ENCODE measurements around the gene SOD2.

Gene SOD2

GRCh38 chr6:159720708-159721107 is 27.7 kb upstream of the SOD2 start:
- WGBS (ENCODE audit: insufficient coverage), result no CpG with 5 or more reads among the region's 7 CpGs
- peak; percentile 55 to 65 (median 61) for DNase-seq
- Histone ChIP-seq H3K4me3 (ENCODE audit: control insufficient read depth in 1 of 7, extremely low read depth in 1 of 7, insufficient read depth in 4 of 7, low read depth in 2 of 7, low read length in 6 of 7) (no peak overlapping the region), H3K27ac (ENCODE audit: insufficient read depth in 1 of 2, low read depth in 1 of 2, low read length in 2 of 2, poor library complexity in 1 of 2, severe bottlenecking in 2 of 2) (no peak overlapping the region), H3K36me3 (ENCODE audit: control insufficient read depth in 4 of 4, insufficient read depth in 4 of 4, low read length in 3 of 4) (peaks cover 4 to 22% (median 12%) of the 10 kb centered on the region in 4 experiments), H3K27me3 (replicated peaks in 2 of 5; ENCODE audit: control insufficient read depth in 4 of 5, insufficient read depth in 5 of 5, low read length in 4 of 5) (no peaks in the 10 kb centered on the region), H3K4me1 (ENCODE audit: control extremely low read depth in 1 of 4, control insufficient read depth in 4 of 4, insufficient read depth in 4 of 4, low read length in 3 of 4) (peaks cover 4 to 21% (median 9%) of the 10 kb centered on the region in 4 experiments), H3K9me3 (ENCODE audit: control extremely low read depth in 1 of 5, control insufficient read depth in 4 of 5, insufficient read depth in 2 of 5, low read depth in 1 of 5, low read length in 4 of 5) (peaks cover 0 to 7% (median 0%) of the 10 kb centered on the region in 5 experiments)
- POLR2A ChIA-PET, result no interaction called here
- CTCF ChIA-PET, result interaction anchor here (0.6 to 3.0 kb wide), 14 partner anchors 8 to 291 kb away, joined by 3 to 16 read pairs (median 4); partner anchors contain the start of gene SOD2

- 100% methylated on average over 5 of the region's 7 CpGs for WGBS (ENCODE audit: insufficient coverage)
- DNase-seq, result no peak
Measured at GRCh38 chr6:159719287-159719686, 26.2 kb upstream of the SOD2 start.

GRCh38 chr6:159718634-159719033 is 25.6 kb upstream of the SOD2 start:
- CTCF ChIA-PET, result interaction anchor here (0.6 to 3.0 kb wide), 7 partner anchors 10 to 134 kb away, joined by 3 to 16 read pairs (median 4); partner anchors contain the start of gene SOD2
- Histone ChIP-seq H3K36me3 (ENCODE audit: control insufficient read depth in 4 of 4, insufficient read depth in 4 of 4, low read length in 3 of 4) (peaks cover 4 to 12% (median 9%) of the 10 kb centered on the region in 4 experiments), H3K27ac (ENCODE audit: insufficient read depth in 1 of 2, low read depth in 1 of 2, low read length in 2 of 2, poor library complexity in 1 of 2, severe bottlenecking in 2 of 2) (peak overlapping the region in 1 of 2 experiments; percentile 43), H3K4me1 (ENCODE audit: control extremely low read depth in 1 of 4, control insufficient read depth in 4 of 4, insufficient read depth in 4 of 4, low read length in 3 of 4) (peaks cover 0 to 16% (median 10%) of the 10 kb centered on the region in 4 experiments), H3K4me3 (ENCODE audit: control insufficient read depth in 1 of 7, extremely low read depth in 1 of 7, insufficient read depth in 4 of 7, low read depth in 2 of 7, low read length in 6 of 7) (no peak overlapping the region), H3K27me3 (replicated peaks in 2 of 5; ENCODE audit: control insufficient read depth in 4 of 5, insufficient read depth in 5 of 5, low read length in 4 of 5) (no peaks in the 10 kb centered on the region), H3K9me3 (ENCODE audit: control extremely low read depth in 1 of 5, control insufficient read depth in 4 of 5, insufficient read depth in 2 of 5, low read depth in 1 of 5, low read length in 4 of 5) (peaks cover 0 to 7% (median 0%) of the 10 kb centered on the region in 5 experiments)
- DNase-seq, result peak in 1 of 3 donors; percentile 40
- 80% methylated on average over 1 of the region's 3 CpGs for WGBS (ENCODE audit: insufficient coverage)
- POLR2A ChIA-PET, result interaction anchor here (0.8 to 1.1 kb wide), 2 partner anchors 10 to 27 kb away, joined by 3 read pairs; no protein-coding TSS in a partner anchor

More at GRCh38 chr6:159719287-159719686, 26.2 kb upstream of the SOD2 start:
- H3K9me3 ChIP-seq (ENCODE audit: control extremely low read depth in 1 of 5, control insufficient read depth in 4 of 5, insufficient read depth in 2 of 5, low read depth in 1 of 5, low read length in 4 of 5), result peaks cover 0 to 7% (median 0%) of the 10 kb centered on the region in 5 experiments
- no peak overlapping the region for H3K4me3 ChIP-seq (ENCODE audit: control insufficient read depth in 1 of 7, extremely low read depth in 1 of 7, insufficient read depth in 4 of 7, low read depth in 2 of 7, low read length in 6 of 7)
- no peak overlapping the region for H3K27ac ChIP-seq (ENCODE audit: insufficient read depth in 1 of 2, low read depth in 1 of 2, low read length in 2 of 2, poor library complexity in 1 of 2, severe bottlenecking in 2 of 2)
- H3K4me1 ChIP-seq (ENCODE audit: control extremely low read depth in 1 of 4, control insufficient read depth in 4 of 4, insufficient read depth in 4 of 4, low read length in 3 of 4), result peaks cover 0 to 16% (median 10%) of the 10 kb centered on the region in 4 experiments
- POLR2A ChIA-PET, result no interaction called here
- peaks cover 4 to 18% (median 12%) of the 10 kb centered on the region in 4 experiments for H3K36me3 ChIP-seq (ENCODE audit: control insufficient read depth in 4 of 4, insufficient read depth in 4 of 4, low read length in 3 of 4)
- CTCF ChIA-PET, result interaction anchor here (0.6 to 3.0 kb wide), 10 partner anchors 9 to 133 kb away, joined by 3 to 16 read pairs (median 4); partner anchors contain the start of gene SOD2
- no peaks in the 10 kb centered on the region for H3K27me3 ChIP-seq (replicated peaks in 2 of 5; ENCODE audit: control insufficient read depth in 4 of 5, insufficient read depth in 5 of 5, low read length in 4 of 5)

GRCh38 chr6:159716247-159717096 is 23.4 kb upstream of the SOD2 start:
- Histone ChIP-seq H3K27ac (ENCODE audit: insufficient read depth in 1 of 2, low read depth in 1 of 2, low read length in 2 of 2, poor library complexity in 1 of 2, severe bottlenecking in 2 of 2) (no peak overlapping the region), H3K27me3 (replicated peaks in 2 of 5; ENCODE audit: control insufficient read depth in 4 of 5, insufficient read depth in 5 of 5, low read length in 4 of 5) (no peaks in the 10 kb centered on the region), H3K4me1 (ENCODE audit: control extremely low read depth in 1 of 4, control insufficient read depth in 4 of 4, insufficient read depth in 4 of 4, low read length in 3 of 4) (peaks cover 0 to 16% (median 10%) of the 10 kb centered on the region in 4 experiments), H3K36me3 (ENCODE audit: control insufficient read depth in 4 of 4, insufficient read depth in 4 of 4, low read length in 3 of 4) (no peaks in the 10 kb centered on the region), H3K9me3 (ENCODE audit: control extremely low read depth in 1 of 5, control insufficient read depth in 4 of 5, insufficient read depth in 2 of 5, low read depth in 1 of 5, low read length in 4 of 5) (no peaks in the 10 kb centered on the region), H3K4me3 (ENCODE audit: control insufficient read depth in 1 of 7, extremely low read depth in 1 of 7, insufficient read depth in 4 of 7, low read depth in 2 of 7, low read length in 6 of 7) (no peak overlapping the region)
- POLR2A ChIA-PET, result no interaction called here
- WGBS (ENCODE audit: insufficient coverage), result 78% methylated on average over 4 of the region's 5 CpGs
- DNase-seq, result peak; percentile 35 to 76 (median 76)
- CTCF ChIA-PET, result interaction anchor here (0.6 to 1.8 kb wide), 6 partner anchors 15 to 136 kb away, joined by 3 to 4 read pairs (median 3); no protein-coding TSS in a partner anchor

GRCh38 chr6:159715605-159716004 is 22.6 kb upstream of the SOD2 start:
- POLR2A ChIA-PET, result no interaction called here
- DNase-seq, result no peak
- Histone ChIP-seq H3K4me1 (ENCODE audit: control extremely low read depth in 1 of 4, control insufficient read depth in 4 of 4, insufficient read depth in 4 of 4, low read length in 3 of 4) (peaks cover 0 to 16% (median 10%) of the 10 kb centered on the region in 4 experiments), H3K27me3 (replicated peaks in 2 of 5; ENCODE audit: control insufficient read depth in 4 of 5, insufficient read depth in 5 of 5, low read length in 4 of 5) (no peaks in the 10 kb centered on the region), H3K9me3 (ENCODE audit: control extremely low read depth in 1 of 5, control insufficient read depth in 4 of 5, insufficient read depth in 2 of 5, low read depth in 1 of 5, low read length in 4 of 5) (no peaks in the 10 kb centered on the region), H3K27ac (ENCODE audit: insufficient read depth in 1 of 2, low read depth in 1 of 2, low read length in 2 of 2, poor library complexity in 1 of 2, severe bottlenecking in 2 of 2) (no peak overlapping the region), H3K4me3 (ENCODE audit: control insufficient read depth in 1 of 7, extremely low read depth in 1 of 7, insufficient read depth in 4 of 7, low read depth in 2 of 7, low read length in 6 of 7) (no peak overlapping the region), H3K36me3 (ENCODE audit: control insufficient read depth in 4 of 4, insufficient read depth in 4 of 4, low read length in 3 of 4) (no peaks in the 10 kb centered on the region)
- CTCF ChIA-PET, result interaction anchor here (0.6 to 1.8 kb wide), 3 partner anchors 12 to 26 kb away, joined by 4 read pairs; no protein-coding TSS in a partner anchor
- WGBS (ENCODE audit: insufficient coverage), result 94% methylated on average over 3 of the region's 3 CpGs

- DNase-seq, result no peak
- POLR2A ChIA-PET, result no interaction called here
- H3K9me3 ChIP-seq (ENCODE audit: control extremely low read depth in 1 of 5, control insufficient read depth in 4 of 5, insufficient read depth in 2 of 5, low read depth in 1 of 5, low read length in 4 of 5), result no peaks in the 10 kb centered on the region
- H3K27me3 ChIP-seq (replicated peaks in 2 of 5; ENCODE audit: control insufficient read depth in 4 of 5, insufficient read depth in 5 of 5, low read length in 4 of 5), result no peaks in the 10 kb centered on the region
- H3K4me3 ChIP-seq (ENCODE audit: control insufficient read depth in 1 of 7, extremely low read depth in 1 of 7, insufficient read depth in 4 of 7, low read depth in 2 of 7, low read length in 6 of 7), result no peak overlapping the region
- WGBS (ENCODE audit: insufficient coverage), result 45% methylated on average over 2 of the region's 3 CpGs
- H3K36me3 ChIP-seq (ENCODE audit: control insufficient read depth in 4 of 4, insufficient read depth in 4 of 4, low read length in 3 of 4), result no peaks in the 10 kb centered on the region
- H3K27ac ChIP-seq (ENCODE audit: insufficient read depth in 1 of 2, low read depth in 1 of 2, low read length in 2 of 2, poor library complexity in 1 of 2, severe bottlenecking in 2 of 2), result no peak overlapping the region
- peaks cover 0 to 16% (median 10%) of the 10 kb centered on the region in 4 experiments for H3K4me1 ChIP-seq (ENCODE audit: control extremely low read depth in 1 of 4, control insufficient read depth in 4 of 4, insufficient read depth in 4 of 4, low read length in 3 of 4)
- CTCF ChIA-PET, result interaction anchor here (1.0 kb wide), 1 partner anchor 12 kb away, joined by 4 read pairs; no protein-coding TSS in a partner anchor
Measured at GRCh38 chr6:159715166-159715565, 22.1 kb upstream of the SOD2 start.

All from common myeloid progenitor, CD34-positive (primary cell).